Measurements from ENCODE around the gene HESX1. TPM values are rescaled to one million over a fixed set of nuclear protein-coding genes. Genes with fewer than 3 reads are reported as not detected.

HESX1 gene
- total and polyA plus RNA-seq, 2 of the 8 experiments (the other 6 are each of a cell fraction or from before 2014, with no cell fraction given), result 7.1 to 12.0 TPM

DNA sequence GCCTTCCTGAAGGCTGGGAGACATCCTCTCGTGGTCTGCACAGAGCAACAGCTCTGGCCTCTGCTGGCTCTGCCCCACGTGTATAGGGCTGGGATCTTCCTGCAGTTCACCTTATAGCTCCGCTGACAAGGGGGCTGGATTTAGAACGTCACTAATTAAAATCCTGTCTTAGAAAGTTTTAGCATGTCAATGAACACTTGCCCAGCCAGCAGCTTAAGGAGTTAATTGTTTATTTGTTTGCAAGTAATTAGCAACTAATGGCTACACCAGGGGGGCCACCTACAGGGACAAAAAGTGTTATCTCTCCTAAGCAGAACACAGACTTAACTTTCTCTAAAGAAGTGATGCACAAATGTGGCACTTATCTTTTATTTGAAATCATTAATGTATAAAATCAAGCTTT is at the start of gene HESX1 (continued):
- TF ChIP-seq JUND (IDR thresholded peaks at IDR 0.05; ENCODE audit: low read length), result no peak
- no peak for TF ChIP-seq YY1 (IDR thresholded peaks at IDR 0.05; ENCODE audit: low read depth, low read length)
- peak; percentile 86 for TF ChIP-seq TAF1 (IDR thresholded peaks at IDR 0.05; ENCODE audit: low read depth, low read length)

Data from H1 (cell line).